NT2/D1 (cell line): ENCODE measurements around the gene DNAL1.
"Not testable (repeated sequence)": the region's sequence is repeated elsewhere in the genome, so short reads cannot be mapped to it uniquely, and the experiment has no call there.

Source experiments
- SUZ12 ChIP-seq: IDR thresholded peaks from 2 replicates; pipeline ENCODE4 v1.6.1; 2011; ENCODE audit not compliant: insufficient read length, insufficient read depth; ENCODE audit errors: extremely low read depth
- YY1 ChIP-seq: IDR thresholded peaks from 2 replicates; pipeline ENCODE4 v1.6.1; 2011; ENCODE audit not compliant: insufficient read length, insufficient read depth
- ZNF274 ChIP-seq: IDR thresholded peaks from 2 replicates; pipeline ENCODE4 v1.6.1; 2011; ENCODE audit warnings: mild to moderate bottlenecking, low read depth, low read length

- not testable (repeated sequence) for TF ChIP-seq YY1, ZNF274, SUZ12
These were observed 63.3 kb downstream of the DNAL1 start for GRCh38 chr14:73708076-73708475.
